WTC11 (cell line): ENCODE data around the gene CIZ1.

ENCODE experiments used
- AFF4 ChIP-seq: sonication (generic); formaldehyde crosslinking; IDR thresholded peaks from 2 replicates; pipeline ENCODE4 v1.8.1; 2023; ENCODE audit warnings: mild to moderate bottlenecking, missing genetic modification reagents, borderline replicate concordance
- GABPB1 ChIP-seq: sonication (generic); formaldehyde crosslinking; IDR thresholded peaks from 2 replicates; pipeline ENCODE4 v1.8.1; 2023; ENCODE audit warnings: mild to moderate bottlenecking, missing genetic modification reagents
- NR3C1 ChIP-seq: sonication (generic); formaldehyde crosslinking; conservative IDR thresholded peaks from 2 replicates; pipeline ENCODE4 v1.8.1; 2023; ENCODE audit warnings: low read depth, mild to moderate bottlenecking, missing genetic modification reagents
- TEAD1 ChIP-seq: sonication (generic); formaldehyde crosslinking; IDR thresholded peaks from 2 replicates; pipeline ENCODE4 v1.8.0; 2022; ENCODE audit warnings: mild to moderate bottlenecking, missing genetic modification reagents
- USF1 ChIP-seq: sonication (generic); formaldehyde crosslinking; IDR thresholded peaks from 2 replicates; pipeline ENCODE4 v1.8.0; 2022; ENCODE audit warnings: mild to moderate bottlenecking, missing genetic modification reagents
- TF ChIP-seq, protein P1 (sequence below): fragments of 200-600 bp; IDR thresholded peaks from 2 replicates; pipeline ENCODE4 v1.8.0; 2022; ENCODE audit warnings: antibody characterized with exemption

DNA sequence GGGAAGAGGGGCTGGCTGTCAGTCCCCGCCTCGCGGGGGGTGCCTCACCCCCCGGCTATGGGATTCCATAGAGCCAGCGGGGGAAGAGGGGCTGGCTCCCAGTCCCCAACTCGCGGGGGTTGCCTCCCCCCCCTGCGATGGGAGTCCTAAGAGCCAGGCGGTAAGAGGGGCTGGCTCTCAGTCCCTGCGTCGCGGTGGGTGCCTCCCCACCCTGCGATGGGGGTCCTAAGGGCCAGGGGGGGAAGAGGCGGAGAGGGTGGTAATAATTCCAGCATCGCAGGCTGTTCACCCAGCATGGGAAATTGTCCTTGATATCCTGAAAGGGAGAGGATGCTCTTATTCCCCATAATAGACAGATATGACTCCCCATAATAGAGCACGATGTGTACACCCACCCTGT lies 51.8 kb downstream of the CIZ1 start:
- no peak for TF ChIP-seq GABPB1 (CRISPR knock-in tag)
- TF ChIP-seq, protein P1, sequence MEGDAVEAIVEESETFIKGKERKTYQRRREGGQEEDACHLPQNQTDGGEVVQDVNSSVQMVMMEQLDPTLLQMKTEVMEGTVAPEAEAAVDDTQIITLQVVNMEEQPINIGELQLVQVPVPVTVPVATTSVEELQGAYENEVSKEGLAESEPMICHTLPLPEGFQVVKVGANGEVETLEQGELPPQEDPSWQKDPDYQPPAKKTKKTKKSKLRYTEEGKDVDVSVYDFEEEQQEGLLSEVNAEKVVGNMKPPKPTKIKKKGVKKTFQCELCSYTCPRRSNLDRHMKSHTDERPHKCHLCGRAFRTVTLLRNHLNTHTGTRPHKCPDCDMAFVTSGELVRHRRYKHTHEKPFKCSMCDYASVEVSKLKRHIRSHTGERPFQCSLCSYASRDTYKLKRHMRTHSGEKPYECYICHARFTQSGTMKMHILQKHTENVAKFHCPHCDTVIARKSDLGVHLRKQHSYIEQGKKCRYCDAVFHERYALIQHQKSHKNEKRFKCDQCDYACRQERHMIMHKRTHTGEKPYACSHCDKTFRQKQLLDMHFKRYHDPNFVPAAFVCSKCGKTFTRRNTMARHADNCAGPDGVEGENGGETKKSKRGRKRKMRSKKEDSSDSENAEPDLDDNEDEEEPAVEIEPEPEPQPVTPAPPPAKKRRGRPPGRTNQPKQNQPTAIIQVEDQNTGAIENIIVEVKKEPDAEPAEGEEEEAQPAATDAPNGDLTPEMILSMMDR: no peak
- no peak for TF ChIP-seq USF1 (CRISPR knock-in tag)
- TF ChIP-seq AFF4 (CRISPR knock-in tag): no peak
- TF ChIP-seq TEAD1 (CRISPR knock-in tag): no peak
- TF ChIP-seq NR3C1 (CRISPR knock-in tag): no peak
